ENCODE measurements around the gene WNT7B.

WNT7B gene

DNA sequence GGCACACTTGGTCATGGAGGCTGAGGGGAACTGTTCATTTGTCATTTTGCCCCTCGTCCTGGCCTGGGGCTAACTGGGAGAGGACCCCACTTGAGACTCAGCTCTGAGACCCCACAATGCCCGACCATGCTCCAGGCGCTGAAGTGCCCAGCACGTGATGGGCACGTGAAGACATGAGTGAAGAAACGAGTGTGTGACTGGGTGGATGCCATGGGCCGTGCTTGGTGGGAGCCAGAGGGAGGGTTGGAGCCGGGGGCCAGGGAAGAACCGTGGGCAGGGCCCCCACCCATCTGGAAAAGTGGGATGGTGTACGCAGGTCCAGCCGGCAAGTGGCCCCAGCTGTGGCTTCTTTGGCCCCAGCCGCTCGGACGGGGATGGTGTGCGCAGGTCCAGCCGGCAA, 61.1 kb downstream of the WNT7B start:
- in situ Hi-C loops (cut with MboI; ENCODE audit: low sequenced_read_pairs), result no loop called here

- in situ Hi-C loops (cut with MboI; ENCODE audit: low sequenced_read_pairs), result no loop called here
Measured at GRCh38 chr22:45915151-45915550, 61.8 kb downstream of the WNT7B start.

GRCh38 chr22:45914309-45914708, 62.7 kb downstream of the WNT7B start:
- in situ Hi-C loops (cut with MboI; ENCODE audit: low sequenced_read_pairs), result no loop called here

DNA sequence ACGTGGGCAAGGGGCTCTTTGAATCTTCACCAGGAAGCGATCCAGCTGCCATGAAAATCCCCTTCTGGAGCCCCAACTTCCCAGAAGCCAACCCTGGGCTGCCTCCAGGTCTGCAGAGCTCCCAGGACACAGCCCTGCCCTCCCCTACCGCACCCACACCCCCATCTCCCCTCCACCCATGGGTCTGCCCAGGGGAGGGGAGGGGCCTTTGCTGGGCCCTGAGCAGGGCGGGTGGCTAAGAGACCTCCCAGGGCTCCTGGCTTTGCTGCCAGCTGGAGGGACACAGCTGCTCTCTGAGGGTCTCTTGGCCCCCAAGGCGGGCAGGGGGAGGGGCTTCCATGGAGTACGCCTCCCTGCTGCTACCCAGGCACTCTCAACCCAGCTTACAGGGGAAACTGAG, 64.1 kb downstream of the WNT7B start:
- in situ Hi-C loops (cut with MboI; ENCODE audit: low sequenced_read_pairs), result no loop called here

DNA sequence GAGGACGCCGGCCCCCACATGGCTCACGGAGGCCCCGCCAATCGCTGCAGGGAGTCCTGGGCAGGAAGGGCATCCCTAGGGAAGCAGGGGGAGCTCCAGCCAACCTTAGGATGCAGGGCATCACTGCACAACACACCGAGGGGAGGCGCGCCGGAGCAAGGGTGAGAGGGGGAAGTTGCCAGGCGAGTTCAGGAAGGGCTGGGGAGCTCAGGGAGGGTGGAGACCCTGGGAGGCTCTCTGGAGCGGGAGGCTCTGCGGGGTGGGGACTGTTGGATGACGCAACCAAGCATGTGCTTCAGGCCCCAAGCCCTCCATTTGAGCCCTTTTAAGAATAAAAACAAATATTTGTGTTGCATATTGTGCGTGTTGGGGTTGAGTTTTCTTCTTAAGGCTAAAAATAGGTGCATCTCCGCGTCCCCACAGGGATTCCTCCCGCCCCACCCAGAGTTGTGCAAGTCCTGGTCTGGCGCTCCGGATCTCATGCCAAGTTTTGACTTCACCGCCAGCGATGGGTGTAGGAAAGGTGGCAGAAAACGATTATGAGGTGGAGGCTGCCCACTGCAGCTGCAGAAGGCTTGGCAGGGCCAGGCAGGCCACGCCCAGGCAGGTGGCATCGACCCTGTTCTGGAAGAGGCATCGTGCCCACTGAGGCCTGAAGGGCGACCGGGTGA, 65.2 kb downstream of the WNT7B start:
- in situ Hi-C loops (cut with MboI; ENCODE audit: low sequenced_read_pairs), result no loop called here

GRCh38 chr22:45910928-45911467, 66.0 kb downstream of the WNT7B start:
- in situ Hi-C loops (cut with MboI; ENCODE audit: low sequenced_read_pairs), result no loop called here

DNA sequence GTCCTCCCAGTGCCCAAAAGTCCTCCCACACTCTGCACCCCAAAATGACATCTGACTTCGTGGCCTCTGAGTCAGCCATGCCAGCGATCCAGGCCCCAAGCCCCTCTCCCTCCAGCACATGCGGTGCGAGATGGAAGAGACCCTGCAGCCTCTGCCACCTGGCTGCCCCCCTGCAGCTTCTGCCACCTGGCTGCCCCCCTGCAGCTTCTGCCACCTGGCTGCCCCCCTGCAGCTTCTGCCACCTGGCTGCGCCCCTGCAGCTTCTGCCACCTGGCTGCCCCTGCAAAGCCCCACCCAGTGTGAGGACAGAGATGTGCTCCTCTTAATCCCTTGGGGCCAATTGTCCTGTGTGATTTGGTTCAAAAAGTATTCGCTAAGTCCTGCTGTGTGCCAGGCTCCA, 68.0 kb downstream of the WNT7B start:
- in situ Hi-C loops (cut with MboI; ENCODE audit: low sequenced_read_pairs), result no loop called here

- in situ Hi-C loops (cut with MboI; ENCODE audit: low sequenced_read_pairs), result no loop called here
Measured at GRCh38 chr22:45907996-45908395, 69.0 kb downstream of the WNT7B start.

DNA sequence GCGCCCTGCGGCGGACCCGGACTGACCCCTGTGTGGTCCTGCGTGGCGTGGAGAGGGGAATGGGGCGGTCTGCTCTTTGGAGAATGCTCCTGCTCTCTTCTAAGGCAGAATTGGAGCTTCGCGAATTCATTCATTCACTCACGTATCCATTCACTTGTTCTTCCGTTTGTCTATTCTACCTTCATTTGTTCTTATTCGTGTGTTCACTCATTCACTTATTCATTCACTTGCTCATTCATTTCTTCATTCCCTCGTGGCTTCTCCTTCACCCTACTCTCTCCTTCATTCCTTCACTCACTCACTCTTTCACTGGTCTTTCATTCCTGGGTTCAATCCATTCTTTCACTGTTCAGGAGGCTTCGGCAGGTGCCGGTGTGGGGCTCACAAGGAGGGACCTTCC, 69.6 kb downstream of the WNT7B start:
- in situ Hi-C loops (cut with MboI; ENCODE audit: low sequenced_read_pairs), result no loop called here

DNA sequence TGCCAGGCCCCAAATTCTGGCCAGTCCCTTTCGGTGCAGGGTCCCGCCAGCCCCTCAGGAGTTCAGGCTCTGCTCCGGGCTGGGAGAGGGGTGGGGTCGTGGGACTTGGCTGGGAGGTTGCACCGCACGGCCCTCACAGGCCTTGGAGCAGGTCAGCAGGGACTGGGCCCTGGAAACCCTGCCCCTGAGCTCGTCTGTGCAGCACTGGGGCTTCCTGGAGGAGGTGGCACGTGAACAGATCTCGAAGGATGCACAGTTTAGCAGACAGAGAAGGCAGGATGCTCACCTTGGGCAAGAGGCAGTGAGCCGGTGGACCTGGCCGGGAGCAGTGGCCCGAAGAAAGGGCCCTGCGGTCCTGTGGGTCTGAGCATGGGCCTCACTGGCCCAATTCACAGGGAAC, 70.0 kb downstream of the WNT7B start:
- in situ Hi-C loops (cut with MboI; ENCODE audit: low sequenced_read_pairs), result no loop called here

- in situ Hi-C loops (cut with MboI; ENCODE audit: low sequenced_read_pairs), result no loop called here
Measured at GRCh38 chr22:45905924-45906865, 70.8 kb downstream of the WNT7B start.

- in situ Hi-C loops (cut with MboI; ENCODE audit: low sequenced_read_pairs), result no loop called here
Measured at GRCh38 chr22:45905326-45905923, 71.5 kb downstream of the WNT7B start.

GRCh38 chr22:45904236-45904635, 72.7 kb downstream of the WNT7B start:
- in situ Hi-C loops (cut with MboI; ENCODE audit: low sequenced_read_pairs), result no loop called here

GRCh38 chr22:45903355-45904135, 73.4 kb downstream of the WNT7B start:
- in situ Hi-C loops (cut with MboI; ENCODE audit: low sequenced_read_pairs), result no loop called here

DNA sequence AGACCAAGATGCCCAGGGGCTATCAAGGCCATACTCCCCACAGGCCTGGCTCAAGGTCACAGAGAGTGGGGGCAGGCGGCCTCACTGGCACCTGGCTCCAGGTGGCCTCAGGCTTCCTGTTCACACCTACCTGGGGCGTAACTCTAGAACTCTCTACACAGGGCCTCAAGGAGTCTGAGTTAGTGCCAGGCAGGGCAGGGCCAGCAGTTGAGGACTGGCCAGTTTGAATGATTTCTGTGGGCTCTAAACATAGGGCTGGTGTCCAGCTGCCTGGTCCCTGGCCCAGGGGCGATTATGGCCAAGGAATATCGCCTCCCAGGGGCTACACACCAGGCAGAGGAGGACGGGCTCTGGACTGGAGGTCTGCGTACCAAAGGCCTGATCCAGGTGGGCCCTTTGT, 79.2 kb downstream of the WNT7B start:
- in situ Hi-C loops (cut with MboI; ENCODE audit: low sequenced_read_pairs), result no loop called here

- in situ Hi-C loops (cut with MboI; ENCODE audit: low sequenced_read_pairs), result no loop called here
Measured at GRCh38 chr22:45896964-45897538, 79.9 kb downstream of the WNT7B start.

- in situ Hi-C loops (cut with MboI; ENCODE audit: low sequenced_read_pairs), result no loop called here
Measured at GRCh38 chr22:45896153-45896951, 80.6 kb downstream of the WNT7B start.

DNA sequence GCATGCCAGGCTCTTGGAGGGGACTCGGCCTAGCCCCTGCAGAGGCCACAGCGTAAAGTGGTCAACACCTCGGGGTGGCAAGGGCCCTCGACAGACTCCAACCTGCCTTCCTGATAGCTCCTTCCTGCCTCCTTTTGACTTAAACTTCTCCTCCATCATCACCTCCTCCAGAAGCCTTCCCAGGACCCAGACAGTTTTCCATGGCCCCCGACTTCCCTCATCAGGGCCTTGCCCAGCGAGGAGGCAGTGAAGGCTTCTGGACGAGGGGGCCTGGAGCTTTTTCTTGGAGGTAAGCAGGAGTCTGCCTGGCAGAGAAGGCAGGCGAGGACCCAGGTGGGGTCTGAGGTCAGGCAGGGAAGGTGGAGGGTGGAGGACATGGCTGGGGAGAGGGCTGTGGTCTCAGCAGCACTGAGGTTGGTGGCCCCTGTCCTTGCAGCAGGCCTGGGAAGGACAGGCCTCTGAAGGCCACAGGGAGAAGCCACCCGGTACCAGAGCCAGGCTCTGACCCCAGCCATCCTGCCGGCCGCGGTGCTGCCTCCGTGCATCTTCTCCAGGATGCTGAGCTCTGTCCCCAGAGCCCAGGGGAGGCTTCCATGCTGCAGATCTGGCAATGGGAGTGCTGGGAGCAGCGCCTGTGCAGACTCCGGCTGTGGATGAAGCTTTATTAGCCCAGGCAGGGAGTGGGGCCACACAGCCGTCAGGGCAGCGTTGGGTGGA, 81.4 kb downstream of the WNT7B start:
- in situ Hi-C loops (cut with MboI; ENCODE audit: low sequenced_read_pairs), result no loop called here

DNA sequence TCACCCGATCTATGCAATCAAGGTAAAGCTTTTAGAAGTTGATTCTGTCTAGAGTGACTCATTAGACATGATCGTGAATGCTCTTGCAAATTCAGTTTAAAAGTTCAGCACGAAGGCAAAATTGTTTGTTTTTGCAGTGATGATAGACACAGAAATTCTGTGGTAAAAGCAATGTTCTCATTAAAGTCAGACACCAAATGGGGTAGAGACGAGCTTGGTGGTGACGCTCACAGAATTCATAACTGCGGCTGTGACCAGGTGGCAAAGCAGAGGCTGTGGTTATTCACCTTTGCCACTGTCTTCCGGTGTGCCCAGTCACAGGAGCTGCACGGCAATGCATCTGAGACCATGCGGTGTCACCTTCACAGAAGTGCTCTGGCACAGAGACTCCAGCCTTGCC, 83.4 kb downstream of the WNT7B start:
- in situ Hi-C loops (cut with MboI; ENCODE audit: low sequenced_read_pairs), result no loop called here

Measured in HL-60/S4 (cell line).